Measurements from ENCODE around the gene SLC35E4.
"Not testable (repeated sequence)": the region's sequence is repeated elsewhere in the genome, so short reads cannot be mapped to it uniquely, and the experiment has no call there.

SLC35E4 gene

DNA sequence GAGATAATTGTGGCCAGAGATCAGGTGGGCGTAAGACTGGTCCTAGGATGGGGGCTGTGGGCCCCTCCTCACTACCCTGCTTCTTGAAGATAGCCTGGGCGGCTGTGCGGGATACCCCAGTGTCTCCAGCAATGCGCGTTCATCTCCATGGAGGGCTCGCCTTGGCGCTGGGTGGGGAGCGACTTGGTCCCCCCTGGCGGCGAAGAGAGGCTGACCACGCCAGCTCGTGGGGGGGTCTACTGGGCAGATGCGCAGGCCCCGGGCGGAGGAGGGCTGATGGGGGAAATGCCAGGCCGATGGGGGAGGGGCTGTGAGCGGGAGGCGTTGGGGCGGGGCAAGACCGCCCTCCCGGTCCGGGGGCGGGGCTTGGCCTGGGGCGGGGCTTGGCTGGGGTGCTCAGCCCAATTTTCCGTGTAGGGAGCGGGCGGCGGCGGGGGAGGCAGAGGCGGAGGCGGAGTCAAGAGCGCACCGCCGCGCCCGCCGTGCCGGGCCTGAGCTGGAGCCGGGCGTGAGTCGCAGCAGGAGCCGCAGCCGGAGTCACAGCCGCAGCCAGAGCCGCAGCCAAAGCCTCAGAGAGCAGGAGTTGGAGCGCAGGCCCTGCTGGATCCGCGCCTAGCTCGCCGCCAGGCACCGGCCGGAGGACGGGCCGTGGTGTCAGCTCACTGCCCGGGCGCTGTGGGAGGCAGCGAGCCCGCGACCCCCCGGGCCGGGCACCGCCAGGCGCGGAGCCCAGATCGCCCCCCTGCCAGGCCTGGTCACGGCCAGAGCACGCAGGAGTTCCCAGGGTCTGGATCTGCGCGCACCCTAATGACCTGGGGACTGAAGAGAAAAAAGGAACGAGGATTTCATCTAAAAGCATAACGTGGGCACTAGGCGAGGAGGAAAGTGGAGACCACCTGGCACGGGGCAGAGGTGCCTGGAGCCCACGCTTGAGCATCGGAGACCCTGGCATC is at the start of gene SLC35E4:
Gene SLC35E4 (plus strand): TSS at position 509 of the 953 bp plus-strand sequence. CDS start 670 bp downstream, outside the sequence.
- peak; percentile 89 for DNase-seq

- no peak for DNase-seq
Observed at GRCh38 chr22:30586414-30586813, 49.2 kb upstream of the SLC35E4 start.

- no peak for DNase-seq
Observed at GRCh38 chr22:30591191-30591587, 44.4 kb upstream of the SLC35E4 start.

- DNase-seq, result peak; percentile 99
Observed at GRCh38 chr22:30591588-30592359, 43.8 kb upstream of the SLC35E4 start, which contains the start of gene PES1. Gene PES1, minus strand, starts transcription at chr22:30591910. Its CDS starts 77 bp downstream, at chr22:30591833.

DNA sequence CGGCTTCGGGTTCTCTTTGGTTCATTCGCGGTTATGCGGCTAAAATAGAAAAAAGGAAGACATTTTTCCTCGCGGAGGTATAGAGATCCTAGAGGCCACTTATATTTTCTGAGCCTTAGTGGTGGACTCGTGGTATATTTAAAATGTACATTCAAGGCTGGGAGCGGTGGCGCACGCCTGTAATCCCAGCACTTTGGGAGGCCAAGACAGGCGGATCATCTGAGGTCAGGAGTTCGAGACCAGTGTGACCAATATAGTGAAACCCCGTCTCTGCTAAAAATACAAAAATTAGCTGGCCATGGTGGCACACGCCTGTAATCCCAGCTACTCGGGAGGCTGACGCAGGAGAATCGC is 43.2 kb upstream of the SLC35E4 start:
- not testable (repeated sequence) for DNase-seq

- no peak for DNase-seq
Observed at GRCh38 chr22:30596199-30596598, 39.4 kb upstream of the SLC35E4 start.

DNA sequence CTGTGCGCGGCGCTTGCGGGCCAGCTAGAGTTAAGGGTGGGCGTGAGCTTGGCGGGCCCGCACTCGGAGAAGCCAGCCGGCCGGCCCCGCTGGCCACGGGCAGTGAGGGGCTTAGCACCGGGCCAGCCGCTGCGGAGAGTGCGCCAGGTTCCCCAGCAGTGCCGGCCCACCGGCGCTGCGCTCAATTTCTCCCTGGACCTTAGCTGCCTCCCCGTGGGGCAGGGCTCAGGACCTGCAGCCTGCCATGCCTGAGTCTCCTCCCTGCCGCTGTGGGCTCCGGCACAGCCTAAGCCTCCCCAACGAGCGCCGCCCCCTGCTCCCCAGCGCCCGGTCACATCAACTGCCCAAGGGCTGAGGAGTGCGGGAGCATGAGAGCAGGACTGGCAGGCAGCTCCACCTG is 38.7 kb upstream of the SLC35E4 start:
- DNase-seq, result no peak

DNA sequence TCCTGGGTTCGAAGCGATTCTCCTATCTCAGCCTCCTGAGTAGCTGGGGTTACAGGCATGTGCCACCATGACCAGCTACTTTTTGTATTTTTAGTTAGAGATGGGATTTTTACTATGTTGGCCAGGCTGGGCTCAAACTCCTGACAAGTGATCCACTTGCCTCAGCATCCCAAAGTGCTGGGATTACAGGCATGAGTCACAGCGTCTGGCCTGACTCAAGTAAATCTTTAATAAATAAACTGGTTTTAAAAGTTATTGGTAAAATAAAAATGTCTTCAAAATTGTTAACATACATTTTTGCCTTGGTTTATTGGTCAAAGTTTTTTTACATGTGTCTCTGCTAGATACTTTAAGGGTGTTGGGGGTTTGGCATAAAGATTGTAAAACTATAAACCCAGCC is 36.6 kb upstream of the SLC35E4 start:
- DNase-seq, result no peak

- DNase-seq, result peak; percentile 67
Observed at GRCh38 chr22:30600921-30601320, 34.7 kb upstream of the SLC35E4 start.

GRCh38 chr22:30601464-30601863 is 34.1 kb upstream of the SLC35E4 start:
- DNase-seq, result no peak

DNA sequence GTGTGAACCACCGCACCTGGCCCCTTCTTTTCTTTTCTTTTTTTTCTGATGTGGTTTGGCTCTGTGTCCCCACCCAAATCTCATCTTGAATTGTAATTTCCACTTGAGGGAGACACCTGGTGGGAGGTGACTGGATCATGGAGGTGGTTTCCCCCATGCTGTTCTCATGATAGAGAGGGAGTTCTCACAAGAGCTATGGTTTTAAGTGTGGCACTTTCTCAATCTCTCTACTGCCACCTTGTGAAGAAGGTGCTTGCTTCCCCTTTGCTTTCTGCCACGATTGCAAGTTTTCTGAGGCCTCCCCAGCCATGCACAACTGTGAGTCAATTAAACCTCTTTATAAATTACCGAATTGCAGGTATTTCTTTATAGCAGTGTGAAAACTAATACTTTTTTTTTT is 33.5 kb upstream of the SLC35E4 start:
- peak; percentile 42 for DNase-seq

DNA sequence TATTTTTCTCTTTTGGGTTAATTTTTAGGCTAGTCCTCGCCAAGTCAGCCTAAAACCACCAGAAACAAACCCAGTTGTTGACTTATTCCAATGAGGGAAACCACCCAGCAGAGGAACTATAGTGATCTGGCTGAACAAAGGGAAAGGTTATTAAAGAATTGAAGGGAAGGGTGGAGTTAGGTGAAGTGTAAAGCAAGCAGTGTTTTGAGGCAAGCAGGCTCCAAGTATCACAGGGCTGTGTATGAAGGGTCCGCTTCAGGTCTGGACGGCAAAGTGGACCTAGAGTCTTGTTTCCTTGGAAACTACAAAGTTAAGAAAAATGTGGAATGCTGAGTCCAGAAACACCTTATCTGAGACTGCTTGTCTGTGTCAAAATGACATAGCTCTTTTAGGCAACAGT is 31.8 kb upstream of the SLC35E4 start:
- DNase-seq, result no peak

- no peak for DNase-seq
Observed at GRCh38 chr22:30604723-30605122, 30.9 kb upstream of the SLC35E4 start.

GRCh38 chr22:30605449-30606110 is 30.0 kb upstream of the SLC35E4 start:
- peak; percentile 18 for DNase-seq

DNA sequence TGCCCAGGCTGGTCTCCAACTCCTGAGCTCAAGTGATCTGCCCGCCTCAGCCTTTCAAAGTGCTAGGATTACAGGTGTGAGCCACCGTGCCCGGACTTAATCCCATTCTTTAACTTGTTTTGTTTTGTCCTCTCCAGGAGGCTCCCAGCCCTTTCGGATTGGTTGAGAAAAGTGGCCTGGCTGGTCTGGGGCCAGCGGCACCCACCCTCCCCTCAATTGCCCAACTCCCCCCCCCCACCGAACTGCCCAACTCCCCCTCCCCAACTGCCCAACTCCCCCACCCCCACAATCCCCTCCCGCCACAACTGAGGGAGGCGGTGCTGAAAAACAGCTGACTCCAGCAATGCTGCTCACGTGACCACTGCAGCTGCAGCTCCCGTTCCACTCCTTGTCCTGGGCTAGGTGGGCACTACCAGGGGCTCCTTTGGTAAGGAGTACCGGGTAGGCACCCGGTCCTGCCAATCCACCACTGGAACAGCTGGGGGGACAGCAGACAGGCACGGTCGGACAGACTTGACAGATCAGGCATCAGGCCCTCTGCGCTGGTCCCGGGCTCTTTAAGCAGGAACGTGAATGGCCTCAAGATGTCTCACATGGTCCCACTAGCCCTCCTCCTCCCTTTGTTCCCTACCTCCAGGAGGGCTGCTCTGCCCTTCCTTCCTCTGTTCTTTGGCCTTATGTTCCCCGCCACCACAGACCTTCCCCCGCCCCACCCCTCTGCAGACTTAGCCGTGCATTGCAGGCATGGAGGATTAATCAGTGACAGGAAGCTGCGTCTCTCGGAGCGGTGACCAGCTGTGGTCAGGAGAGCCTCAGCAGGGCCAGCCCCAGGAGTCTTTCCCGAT is 28.9 kb upstream of the SLC35E4 start, which contains the start of gene TCN2:
Gene TCN2 (plus strand): TSS at position 720 of the 845 bp plus-strand sequence. CDS start 158 bp downstream, outside the sequence.
- peak; percentile 71 for DNase-seq

- no peak for DNase-seq
Observed at GRCh38 chr22:30607300-30607930, 28.2 kb upstream of the SLC35E4 start.

DNA sequence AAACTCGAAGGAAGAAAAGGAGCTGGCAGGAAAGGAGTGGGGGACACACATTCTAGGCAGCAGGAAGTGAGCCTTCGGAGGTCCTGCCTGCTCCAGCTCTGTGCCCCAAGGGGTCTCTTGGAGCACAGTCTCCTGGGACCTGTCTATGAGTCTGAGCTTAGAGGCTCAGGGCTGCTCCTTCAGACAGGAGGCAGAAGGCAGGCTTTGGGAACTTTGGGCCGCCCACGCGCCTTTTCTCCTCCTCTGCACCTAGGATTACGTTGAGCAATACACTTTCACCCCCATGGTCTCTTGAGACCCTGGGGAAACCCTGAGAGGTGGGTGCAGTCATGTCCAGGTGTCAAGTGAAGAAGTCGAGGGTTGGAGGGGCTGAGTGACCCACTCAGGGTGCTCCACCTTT is 27.6 kb upstream of the SLC35E4 start:
- no peak for DNase-seq

GRCh38 chr22:30609260-30610185 is 26.1 kb upstream of the SLC35E4 start:
- DNase-seq, result no peak

DNA sequence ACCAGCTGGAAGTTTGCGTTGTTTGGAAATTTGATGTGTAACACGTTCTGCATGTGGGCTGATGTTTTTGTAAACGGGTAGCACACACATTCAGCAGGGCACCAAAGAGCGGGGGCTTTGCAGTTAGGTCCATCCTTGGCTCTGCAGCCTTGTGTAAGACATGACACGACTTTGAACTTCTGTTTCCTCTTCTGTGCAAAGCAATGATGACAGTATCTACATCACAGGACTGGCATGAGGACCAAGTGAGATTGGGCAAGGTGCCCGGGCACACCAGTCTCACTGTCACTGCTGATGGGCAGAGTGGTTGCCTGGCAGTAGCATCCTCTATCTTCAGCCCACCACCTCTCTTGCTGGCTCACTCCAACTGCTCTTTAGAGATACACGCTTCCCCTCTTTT is 25.3 kb upstream of the SLC35E4 start:
- DNase-seq, result no peak

DNA sequence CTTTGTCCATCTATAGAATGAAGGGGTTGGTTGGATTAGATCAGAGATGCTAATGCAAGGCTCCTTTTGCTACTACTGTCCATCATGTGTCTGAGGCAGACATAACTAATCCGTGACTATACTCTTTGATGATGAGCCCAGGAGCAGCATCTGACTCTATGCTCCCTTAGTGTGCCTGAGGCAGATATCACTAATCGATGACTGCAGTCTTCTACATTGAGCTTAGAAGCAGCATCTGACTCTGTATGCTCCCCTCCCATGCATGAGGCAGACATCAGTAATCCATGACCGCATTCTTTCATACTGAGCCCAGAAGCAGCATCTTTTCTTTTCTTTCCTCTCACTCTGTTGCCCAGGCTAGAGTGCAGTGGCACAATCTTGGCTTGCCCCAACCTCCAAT is 24.4 kb upstream of the SLC35E4 start:
- DNase-seq, result no peak

DNA sequence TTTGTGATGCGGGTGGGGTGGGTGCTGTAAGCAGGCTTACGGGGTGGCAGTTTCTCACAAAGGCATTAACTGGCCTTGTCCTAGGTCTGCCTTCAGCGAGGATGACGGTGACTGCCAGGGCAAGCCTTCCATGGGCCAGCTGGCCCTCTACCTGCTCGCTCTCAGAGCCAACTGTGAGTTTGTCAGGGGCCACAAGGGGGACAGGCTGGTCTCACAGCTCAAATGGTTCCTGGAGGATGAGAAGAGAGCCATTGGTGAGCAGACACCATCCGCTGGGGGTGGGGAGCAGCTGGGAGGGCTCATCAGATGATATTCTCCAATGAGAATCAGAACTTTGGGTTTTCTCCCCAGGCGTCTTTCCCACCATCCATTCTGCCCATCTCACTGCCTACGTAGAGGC is 22.8 kb upstream of the SLC35E4 start:
- DNase-seq, result no peak

Measured in NCI-H2171 treated with DMSO at 0.1 percent for 48 hours (cell line).